HG03135 (cell line): Measurements from ENCODE around the gene CCDC88C.

ENCODE experiments used
- ATAC-seq: cut with Tn5 transposase; IDR thresholded peaks from one replicate; pipeline ENCODE4 v1.9.1; 2021; ENCODE audit warnings: mild to moderate bottlenecking, moderate library complexity; ENCODE audit not compliant: unreplicated experiment

Gene CCDC88C

GRCh38 chr14:91350813-91351511 is 66.7 kb downstream of the CCDC88C start:
- peak; percentile 56 for ATAC-seq

GRCh38 chr14:91350483-91350812 is 67.2 kb downstream of the CCDC88C start:
- peak; percentile 14 for ATAC-seq

DNA sequence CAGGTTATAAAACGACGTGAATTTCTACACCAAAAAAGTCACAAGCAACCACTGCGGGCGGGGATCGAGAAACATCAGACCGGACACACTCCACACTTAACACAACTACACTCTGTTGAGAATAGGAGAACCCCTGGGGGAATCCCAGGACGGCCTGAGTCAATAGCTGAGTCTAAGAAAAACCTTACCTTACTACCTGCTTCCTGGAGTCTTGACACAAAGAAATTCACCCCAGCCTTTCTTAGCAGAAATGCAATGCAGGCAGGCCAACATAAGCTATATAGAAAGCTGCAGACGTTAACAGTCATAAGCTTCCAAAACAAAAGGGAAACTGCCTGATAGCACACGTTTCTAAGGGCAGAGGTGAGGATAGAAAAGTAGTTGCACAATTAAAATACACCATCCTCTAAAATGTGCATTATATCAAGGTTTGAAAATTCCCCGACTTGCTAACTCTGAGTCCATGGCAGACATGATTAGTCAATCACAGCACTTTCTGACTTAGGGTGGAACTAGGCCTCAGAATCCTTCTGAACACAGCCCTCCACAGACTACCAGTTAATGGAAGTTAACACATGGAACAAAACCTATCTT is 68.0 kb downstream of the CCDC88C start:
- ATAC-seq: peak; percentile 54

- ATAC-seq: no peak
Measured at GRCh38 chr14:91348845-91349465, 68.7 kb downstream of the CCDC88C start.

DNA sequence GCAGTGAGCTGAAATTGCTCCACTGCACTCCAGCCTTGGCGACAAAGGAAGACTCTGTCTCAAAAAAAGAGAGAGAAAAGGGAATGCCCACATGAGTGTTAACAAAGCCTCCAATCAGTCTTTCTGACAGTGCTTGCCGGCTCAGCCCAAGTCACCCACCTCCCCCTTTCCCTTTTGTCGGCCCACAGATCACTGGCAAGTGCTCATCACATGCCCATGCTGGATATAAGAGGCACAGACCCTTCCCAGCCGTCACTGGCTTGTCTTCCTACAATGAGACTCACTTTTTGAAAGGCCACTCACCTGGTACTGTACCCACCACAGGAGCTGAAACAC is 70.8 kb downstream of the CCDC88C start:
- ATAC-seq: no peak

- no peak for ATAC-seq
Measured at GRCh38 chr14:91344096-91344495, 73.5 kb downstream of the CCDC88C start.

DNA sequence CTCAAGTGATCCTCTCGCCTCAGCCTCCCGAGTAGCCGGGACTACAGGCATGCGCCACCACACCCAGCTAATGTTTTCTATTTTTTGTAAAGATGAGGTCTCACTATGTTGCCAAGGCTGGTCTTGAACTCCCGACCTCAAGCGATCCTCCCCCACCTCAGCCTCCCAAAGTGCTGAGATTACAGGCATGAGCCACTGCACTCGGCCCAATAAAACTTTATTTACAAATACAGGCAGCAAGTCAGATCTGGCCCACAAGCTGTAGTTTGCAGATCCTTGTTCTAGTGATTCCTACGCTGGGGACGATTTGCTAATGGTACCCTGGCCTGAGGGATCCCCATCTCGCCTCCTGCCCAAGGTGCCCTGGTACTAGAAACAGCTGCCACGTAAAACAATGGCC is 74.6 kb downstream of the CCDC88C start:
- no peak for ATAC-seq

DNA sequence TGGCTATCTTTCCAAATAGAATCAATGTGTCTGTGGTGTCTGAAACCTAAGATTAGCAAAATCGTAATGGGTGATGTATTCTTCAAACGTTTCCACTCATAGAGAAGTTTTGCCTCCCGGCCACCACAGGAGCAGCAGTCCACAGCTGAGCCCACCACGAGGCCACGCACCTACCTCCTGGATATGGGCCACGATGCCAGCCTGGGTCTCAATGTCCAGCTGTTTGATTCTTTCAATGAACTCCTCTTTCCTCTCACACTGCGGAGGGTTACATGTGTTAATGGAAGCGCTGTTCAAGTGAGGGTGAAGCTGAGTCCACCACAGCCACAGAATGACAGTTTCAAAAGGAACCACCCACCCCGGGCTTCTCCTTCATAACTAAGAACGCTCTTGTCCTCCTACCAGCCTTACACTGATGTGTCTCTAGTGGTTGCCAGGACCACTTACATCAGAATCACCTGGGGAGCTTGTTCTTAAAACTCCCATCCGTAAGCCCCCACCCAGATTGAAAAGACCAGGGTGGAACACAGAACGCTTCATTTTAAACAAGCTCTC is 75.3 kb downstream of the CCDC88C start:
- no peak for ATAC-seq

DNA sequence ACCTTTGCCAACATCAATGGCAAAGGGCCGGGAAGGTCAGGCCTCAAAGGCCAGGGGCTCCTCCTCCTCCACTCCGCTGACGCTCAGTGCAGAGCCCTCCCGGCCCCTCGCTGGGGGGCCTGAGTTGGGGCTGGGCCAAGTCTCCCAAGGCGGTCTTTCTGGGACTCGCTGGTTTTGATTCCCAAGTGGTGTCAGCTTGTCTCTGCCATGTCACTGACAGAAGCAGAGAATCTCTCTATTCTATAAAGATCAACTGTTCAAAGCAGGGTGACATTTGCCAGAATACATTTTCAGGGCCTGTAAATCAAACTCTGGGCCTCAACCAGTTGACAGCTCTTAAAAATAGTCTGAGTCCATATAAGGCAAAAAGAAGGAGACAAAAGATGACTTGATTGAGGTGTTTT is 75.9 kb downstream of the CCDC88C start:
- ATAC-seq: no peak

DNA sequence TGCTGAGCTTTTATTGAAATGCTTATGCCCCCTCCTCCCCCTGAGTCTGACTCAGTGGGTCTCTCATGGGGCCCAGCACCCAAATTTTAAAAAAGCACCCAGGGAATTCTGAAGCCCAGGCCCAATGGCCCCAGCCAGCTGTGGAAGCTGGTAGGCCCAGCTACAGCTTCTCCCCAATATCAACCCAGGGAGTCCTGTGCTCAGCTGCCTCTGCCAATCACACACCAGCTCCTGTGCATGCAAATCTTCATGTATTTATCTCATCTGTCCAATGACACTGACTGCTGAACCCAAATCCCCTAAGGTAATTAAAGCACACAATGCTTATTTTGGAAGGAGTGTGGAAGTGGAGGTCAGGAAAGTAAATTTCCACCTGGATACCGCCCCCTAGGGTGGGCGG is 76.3 kb downstream of the CCDC88C start:
- no peak for ATAC-seq

GRCh38 chr14:91339671-91340369 is 77.8 kb downstream of the CCDC88C start:
- no peak for ATAC-seq

DNA sequence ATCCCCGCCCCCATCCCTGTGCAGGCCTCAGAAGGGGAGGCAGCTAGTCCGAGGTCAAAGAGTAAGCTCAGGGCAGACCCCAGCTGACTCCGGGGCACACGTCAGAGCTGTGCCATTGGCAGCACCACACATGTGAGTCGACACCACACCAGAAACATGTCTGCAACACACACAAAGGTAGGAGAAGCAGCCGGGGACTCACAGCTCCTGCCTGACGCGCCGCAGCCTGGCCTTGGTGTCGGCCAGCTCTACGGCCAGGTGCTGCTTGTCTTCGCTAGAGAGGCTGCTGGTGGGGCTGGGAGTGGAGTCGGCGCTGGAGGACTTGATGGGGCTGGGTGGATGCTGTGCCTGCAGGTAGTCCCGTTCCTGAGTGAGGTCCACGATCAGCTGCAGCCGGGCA is 78.5 kb downstream of the CCDC88C start:
- ATAC-seq: no peak

- ATAC-seq: no peak
Measured at GRCh38 chr14:91338379-91338778, 79.2 kb downstream of the CCDC88C start.

GRCh38 chr14:91337699-91338335 is 79.8 kb downstream of the CCDC88C start:
- ATAC-seq: no peak

DNA sequence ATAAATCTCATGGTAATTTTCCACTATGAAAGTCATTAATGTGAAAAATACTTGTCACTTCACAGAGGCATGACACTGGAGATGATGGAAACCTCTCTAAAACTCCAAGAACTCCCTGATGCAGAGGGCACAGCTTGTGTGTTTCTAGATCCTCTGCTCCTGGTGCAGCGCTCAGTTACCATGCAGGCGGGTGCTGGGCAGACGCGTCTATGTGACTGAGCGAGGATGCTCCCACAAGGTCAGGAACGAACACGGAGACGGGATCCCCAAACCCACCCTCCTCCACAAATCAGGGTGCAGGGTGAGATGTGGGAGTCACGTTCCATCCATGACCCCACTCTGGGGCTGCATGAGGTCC is 81.5 kb downstream of the CCDC88C start:
- ATAC-seq: no peak

- no peak for ATAC-seq
Measured at GRCh38 chr14:91335191-91336092, 82.2 kb downstream of the CCDC88C start.

- ATAC-seq: no peak
Measured at GRCh38 chr14:91333650-91334039, 84.0 kb downstream of the CCDC88C start.

GRCh38 chr14:91332986-91333649 is 84.5 kb downstream of the CCDC88C start:
- ATAC-seq: no peak

DNA sequence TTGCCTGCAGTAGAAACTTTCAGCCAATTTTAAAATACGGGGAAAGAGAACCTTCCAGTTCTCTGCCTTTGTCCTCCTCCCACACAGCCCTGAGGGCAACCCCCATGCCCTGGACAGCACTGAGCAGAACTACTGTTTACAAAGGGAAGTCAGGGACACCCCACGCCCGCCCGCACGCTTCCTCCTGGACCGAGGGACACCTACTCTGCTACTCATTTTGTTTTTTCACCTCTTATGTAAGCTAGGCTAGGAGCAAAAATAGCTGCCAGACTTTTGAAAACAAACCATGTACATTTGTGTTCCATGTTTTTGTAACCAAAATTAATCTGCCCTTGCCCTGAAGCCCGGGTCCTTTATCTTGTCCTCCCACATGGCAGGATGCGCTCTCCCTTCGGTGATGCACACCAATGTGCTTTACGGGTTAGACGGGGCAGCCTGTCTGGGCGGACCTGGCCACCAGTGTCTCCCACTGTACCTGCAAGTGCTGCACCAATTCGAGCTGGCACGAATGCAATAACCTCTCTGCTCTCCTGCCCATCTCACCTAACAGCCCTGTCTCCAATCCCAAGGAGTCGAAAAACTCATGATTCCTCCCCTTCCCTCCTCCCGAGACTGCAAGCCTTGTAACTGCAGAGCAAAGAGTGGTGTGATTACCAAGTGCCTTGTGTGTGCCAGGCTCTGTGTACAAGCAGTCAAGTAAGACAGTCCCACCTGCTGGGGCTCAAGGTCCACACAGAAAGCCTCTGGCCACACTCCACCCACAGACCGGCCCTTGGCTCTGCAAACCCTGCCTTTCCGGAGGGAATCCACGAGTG is 85.2 kb downstream of the CCDC88C start:
- ATAC-seq: no peak
